ENCODE results near the gene C20orf141.

GRCh38 chr20:2816030-2816582 lies 1.3 kb downstream of the C20orf141 start, which contains the start of gene TMEM239:
- TF ChIP-seq IRF3 (IDR thresholded peaks at IDR 0.05) (no peak), MXI1 (IDR thresholded peaks at IDR 0.05; ENCODE audit: low read depth, low read length) (no peak), CTCF (IDR thresholded peaks at IDR 0.05 in 2 of 3, conservative IDR thresholded peaks at IDR 0.05 in 1 of 3; ENCODE audit: control insufficient read depth in 2 of 3, extremely low read depth in 1 of 3, insufficient read depth in 1 of 3, low read depth in 3 of 3, low read length in 3 of 3) (no peak), NR2C1 (IDR thresholded peaks at IDR 0.05) (no peak), POLR2A (IDR thresholded peaks at IDR 0.05; ENCODE audit: low read depth, low read length) (no peak), MEF2A (IDR thresholded peaks at IDR 0.05; ENCODE audit: insufficient read depth, low read depth, low read length) (no peak), USF2 (IDR thresholded peaks at IDR 0.05; ENCODE audit: borderline replicate concordance, low read depth, low read length) (no peak), HCFC1 (IDR thresholded peaks at IDR 0.05; ENCODE audit: low read length) (no peak), TAF1 (IDR thresholded peaks at IDR 0.05; ENCODE audit: borderline replicate concordance, low read depth, low read length) (no peak), EP300 (IDR thresholded peaks at IDR 0.05; ENCODE audit: borderline replicate concordance in 1 of 2, control insufficient read depth in 1 of 2, low read depth in 2 of 2, low read length in 2 of 2) (no peak)
